Heart left ventricle (tissue), 13 donors: Measurements from ENCODE around the gene PRELID2.

Experiments used
- CTCF ChIP-seq, 12 donors: fragments of 200-600 bp; sonication (generic) in 4 of 12; IDR thresholded peaks; one replicate each; pipeline versions ENCODE4 v1.5.0 to v1.8.0; 2018 to 2022; ENCODE audit warnings: antibody characterized with exemption in 12 of 12, mild to moderate bottlenecking in 5 of 12
- POLR2A ChIP-seq, 2 donors: fragments of 450-650 bp; IDR thresholded peaks; one replicate each; pipeline ENCODE4 v1.6.1; 2017; ENCODE audit warnings: antibody characterized with exemption in 2 of 2, mild to moderate bottlenecking in 2 of 2, moderate library complexity in 2 of 2
- donor health status: ischemic (EF 13 %, LVEDD 7.1; RV severe dilation, severe dysfunction).
- donor health status: DM: no; HTN: yes; CAD: no.
- donor health status: DM: no; HTN: no; CAD: no.
- donor health status: ischemic (EF 25% LVEDD 6.9; RV normal size, moderate dysfunction).
- donor health status: ischemic (EF 25% LVEDD 5.7; RV mildly dilated, moderate dysfunction).
- donor health status: ischemic (EF 35%, LVEDD 5.7; RV mildly dilated, moderate dysfunction).
- donor health status: nonischemic (EF 11% LVEDD 7.7; RV severe dilation, severe dysfunction).
- donor health status: DM: yes; HTN: yes; CAD: no.
- donor health status: PGD.
- donor health status: ischemic (EF 29% LVEDD 5.4; RV normal size, mild dysfunction).
- donor health status: nonischemic (EF 23%, LVEDD 6.1; RV moderate dilation, normal function).

GRCh38 chr5:145743396-145744061 lies 91.6 kb downstream of the PRELID2 start:
- TF ChIP-seq CTCF (IDR thresholded peaks at IDR 0.05) (no peak), POLR2A (IDR thresholded peaks at IDR 0.05) (no peak)
